ENCODE results near the gene IL20. TPM values are rescaled to one million over a fixed set of nuclear protein-coding genes. Genes with fewer than 3 reads are reported as not detected.

The IL20 gene
- polyA plus RNA-seq, 1 donor (not counting 4 experiments of a cell fraction or from before 2014, with no cell fraction given) = 4.7 TPM

DNA sequence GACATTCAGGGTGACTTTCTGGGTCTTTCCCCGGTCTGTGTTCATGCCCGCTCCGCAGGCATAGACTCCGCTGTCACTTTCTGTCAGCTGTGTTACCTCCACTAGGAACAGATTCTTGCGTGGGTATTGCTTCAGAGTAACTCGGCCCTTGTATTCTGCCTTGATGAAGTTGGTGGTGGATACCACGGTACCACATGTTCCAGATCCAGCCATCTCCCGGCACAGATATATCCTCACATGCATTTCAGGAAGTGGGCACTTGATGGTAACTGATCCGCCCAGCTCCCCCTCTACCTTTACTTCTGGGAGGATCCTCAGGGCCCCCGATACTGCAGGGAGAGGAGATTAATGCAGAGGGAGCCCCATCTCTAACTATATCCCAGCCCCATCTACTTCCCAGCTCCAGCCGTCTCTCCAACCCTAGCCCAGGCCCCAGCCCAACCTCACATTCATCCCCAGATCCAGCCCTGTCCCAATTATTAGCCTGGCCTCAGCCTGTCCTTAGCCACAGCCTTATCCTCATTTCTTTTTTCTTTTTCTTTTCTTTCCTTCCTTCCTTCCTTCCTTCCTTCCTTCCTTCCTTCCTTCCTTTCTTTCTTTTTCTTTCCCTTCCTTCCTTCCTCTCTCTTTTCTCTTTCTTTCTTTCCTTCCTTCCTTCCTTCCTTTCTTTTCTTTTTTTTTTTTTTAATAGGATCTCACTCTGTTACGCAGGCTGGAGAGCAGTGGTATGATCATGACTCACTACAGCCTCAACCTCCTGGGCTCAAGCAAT, 48.5 kb downstream of the IL20 start:
- H3K9ac ChIP-seq (ENCODE audit: control insufficient read depth, extremely low read depth, insufficient read depth, low read length) = no peak overlapping the region
- H2AFZ ChIP-seq (ENCODE audit: control insufficient read depth, low read length) = no peak overlapping the region
- FAIRE-seq (no peak), DNase-seq (ENCODE audit: low read depth, low spot score) (no peak)
- no peaks in the 10 kb centered on the region for H3K27me3 ChIP-seq (ENCODE audit: control insufficient read depth, extremely low read depth, insufficient read depth, low read length)
- TF ChIP-seq, protein P1, sequence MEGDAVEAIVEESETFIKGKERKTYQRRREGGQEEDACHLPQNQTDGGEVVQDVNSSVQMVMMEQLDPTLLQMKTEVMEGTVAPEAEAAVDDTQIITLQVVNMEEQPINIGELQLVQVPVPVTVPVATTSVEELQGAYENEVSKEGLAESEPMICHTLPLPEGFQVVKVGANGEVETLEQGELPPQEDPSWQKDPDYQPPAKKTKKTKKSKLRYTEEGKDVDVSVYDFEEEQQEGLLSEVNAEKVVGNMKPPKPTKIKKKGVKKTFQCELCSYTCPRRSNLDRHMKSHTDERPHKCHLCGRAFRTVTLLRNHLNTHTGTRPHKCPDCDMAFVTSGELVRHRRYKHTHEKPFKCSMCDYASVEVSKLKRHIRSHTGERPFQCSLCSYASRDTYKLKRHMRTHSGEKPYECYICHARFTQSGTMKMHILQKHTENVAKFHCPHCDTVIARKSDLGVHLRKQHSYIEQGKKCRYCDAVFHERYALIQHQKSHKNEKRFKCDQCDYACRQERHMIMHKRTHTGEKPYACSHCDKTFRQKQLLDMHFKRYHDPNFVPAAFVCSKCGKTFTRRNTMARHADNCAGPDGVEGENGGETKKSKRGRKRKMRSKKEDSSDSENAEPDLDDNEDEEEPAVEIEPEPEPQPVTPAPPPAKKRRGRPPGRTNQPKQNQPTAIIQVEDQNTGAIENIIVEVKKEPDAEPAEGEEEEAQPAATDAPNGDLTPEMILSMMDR (optimal IDR thresholded peaks at IDR 0.05 in 1 of 3, IDR thresholded peaks at IDR 0.05 in 1 of 3, conservative IDR thresholded peaks at IDR 0.05 in 1 of 3; ENCODE audit: extremely low read depth in 1 of 3, insufficient read depth in 2 of 3, low read length in 3 of 3) = no peak
- no peak for TF ChIP-seq EZH2 (IDR thresholded peaks at IDR 0.05; ENCODE audit: low read length)
- no peaks in the 10 kb centered on the region for H3K9me1 ChIP-seq (ENCODE audit: control insufficient read depth, extremely low read depth, insufficient read depth, low read length)
- peaks cover 15% of the 10 kb centered on the region for H3K4me1 ChIP-seq (ENCODE audit: control insufficient read depth, extremely low read depth, insufficient read depth, low read length)
- dilution Hi-C loops (cut with MboI; ENCODE audit: extremely low pct_ligation_motif_present, low sequenced_read_pairs) = no loop called here
- no peak overlapping the region for H3K27ac ChIP-seq (ENCODE audit: control insufficient read depth, insufficient read depth, low read length)
- H3K4me2 ChIP-seq (ENCODE audit: control insufficient read depth, extremely low read depth, insufficient read depth, low read depth, low read length) = no peak overlapping the region
- H4K20me1 ChIP-seq (ENCODE audit: control insufficient read depth, extremely low read depth, insufficient read depth, low read length) = no peaks in the 10 kb centered on the region
- H3K4me3 ChIP-seq (ENCODE audit: control insufficient read depth in 2 of 3, extremely low read depth in 1 of 3, insufficient read depth in 2 of 3, low read depth in 1 of 3, low read length in 3 of 3) = no peak overlapping the region
- no peaks in the 10 kb centered on the region for H3K9me3 ChIP-seq (ENCODE audit: control insufficient read depth, low read depth, low read length)
- H3K36me3 ChIP-seq (ENCODE audit: control insufficient read depth in 2 of 2, extremely low read depth in 1 of 2, insufficient read depth in 2 of 2, low read length in 2 of 2) = no peaks in the 10 kb centered on the region
- no peaks in the 10 kb centered on the region for H3K79me2 ChIP-seq (ENCODE audit: control insufficient read depth, insufficient read depth, low read length)

DNA sequence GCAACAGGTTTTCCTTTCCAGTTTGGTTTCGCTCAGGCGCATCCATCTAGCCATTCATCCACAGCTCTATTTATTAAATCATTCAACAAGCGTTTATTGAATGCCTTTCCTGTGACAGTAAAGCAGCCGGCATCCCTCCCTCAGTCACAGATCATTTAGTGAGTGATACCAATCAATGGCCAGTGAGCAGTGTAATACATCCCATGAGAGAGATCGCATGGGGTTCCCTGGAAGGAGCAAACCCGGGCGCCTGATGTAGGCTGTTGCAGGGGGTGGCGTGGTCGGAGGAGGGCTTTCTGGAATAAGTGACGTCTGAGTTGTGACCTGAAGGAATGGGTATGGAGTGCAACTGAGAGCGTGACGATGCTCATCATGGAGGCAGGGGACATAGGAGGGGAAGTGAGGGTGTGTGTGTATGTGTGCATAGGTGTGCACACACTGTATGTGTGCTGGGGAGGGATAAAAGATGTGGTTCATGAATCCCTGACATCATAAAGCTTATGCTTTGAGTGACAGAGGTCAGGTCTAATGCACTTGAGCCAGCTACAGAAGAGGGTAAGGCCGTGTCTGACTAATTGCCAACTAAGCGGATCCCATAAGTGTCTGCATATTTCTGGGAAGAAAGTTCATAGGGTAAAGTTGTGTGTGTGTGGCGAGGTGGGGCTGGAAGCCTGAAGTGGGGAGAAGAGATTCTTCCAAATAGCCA, 49.8 kb downstream of the IL20 start:
- no peaks in the 10 kb centered on the region for H3K79me2 ChIP-seq (ENCODE audit: control insufficient read depth, insufficient read depth, low read length)
- DNase-seq (ENCODE audit: low read depth, low spot score) (no peak), FAIRE-seq (no peak)
- no peaks in the 10 kb centered on the region for H3K36me3 ChIP-seq (ENCODE audit: control insufficient read depth in 2 of 2, extremely low read depth in 1 of 2, insufficient read depth in 2 of 2, low read length in 2 of 2)
- H2AFZ ChIP-seq (ENCODE audit: control insufficient read depth, low read length) = no peak overlapping the region
- H3K9me3 ChIP-seq (ENCODE audit: control insufficient read depth, low read depth, low read length) = no peaks in the 10 kb centered on the region
- H3K9me1 ChIP-seq (ENCODE audit: control insufficient read depth, extremely low read depth, insufficient read depth, low read length) = no peaks in the 10 kb centered on the region
- no peak overlapping the region for H3K4me2 ChIP-seq (ENCODE audit: control insufficient read depth, extremely low read depth, insufficient read depth, low read depth, low read length)
- dilution Hi-C loops (cut with MboI; ENCODE audit: extremely low pct_ligation_motif_present, low sequenced_read_pairs) = no loop called here
- H3K4me1 ChIP-seq (ENCODE audit: control insufficient read depth, extremely low read depth, insufficient read depth, low read length) = peaks cover 8% of the 10 kb centered on the region
- no peaks in the 10 kb centered on the region for H4K20me1 ChIP-seq (ENCODE audit: control insufficient read depth, extremely low read depth, insufficient read depth, low read length)
- no peaks in the 10 kb centered on the region for H3K27me3 ChIP-seq (ENCODE audit: control insufficient read depth, extremely low read depth, insufficient read depth, low read length)
- no peak overlapping the region for H3K9ac ChIP-seq (ENCODE audit: control insufficient read depth, extremely low read depth, insufficient read depth, low read length)
- H3K27ac ChIP-seq (ENCODE audit: control insufficient read depth, insufficient read depth, low read length) = no peak overlapping the region
- no peak overlapping the region for H3K4me3 ChIP-seq (ENCODE audit: control insufficient read depth in 2 of 3, extremely low read depth in 1 of 3, insufficient read depth in 2 of 3, low read depth in 1 of 3, low read length in 3 of 3)
- TF ChIP-seq EZH2 (IDR thresholded peaks at IDR 0.05; ENCODE audit: low read length) = no peak
- TF ChIP-seq, protein P1 (optimal IDR thresholded peaks at IDR 0.05 in 1 of 3, IDR thresholded peaks at IDR 0.05 in 1 of 3, conservative IDR thresholded peaks at IDR 0.05 in 1 of 3; ENCODE audit: extremely low read depth in 1 of 3, insufficient read depth in 2 of 3, low read length in 3 of 3) = no peak

Data from keratinocyte (primary cell).